Osteocyte (in vitro differentiated cells): ENCODE data around the gene NHERF2. TPM values are rescaled to one million over a fixed set of nuclear protein-coding genes. Genes with fewer than 3 reads are reported as not detected.
A peak's percentile ranks its signal among the peaks of the same experiment; 100 is the strongest.

Source experiments
- DNase-seq: peaks from one replicate; pipeline ENCODE4 v3.0.0; 2021; ENCODE audit warnings: mixed read lengths; ENCODE audit not compliant: unreplicated experiment; ENCODE audit errors: extremely low spot score
- H3K27ac Mint-ChIP-seq: one replicate; pipeline ENCODE4 v1.8.0; 2021; ENCODE audit warnings: mild to moderate bottlenecking, mixed read lengths; ENCODE audit not compliant: unreplicated experiment
- H3K27me3 Mint-ChIP-seq: one replicate; pipeline ENCODE4 v1.8.0; 2021; ENCODE audit warnings: mixed read lengths; ENCODE audit not compliant: unreplicated experiment
- H3K36me3 Mint-ChIP-seq: one replicate; pipeline ENCODE4 v1.8.0; 2021; ENCODE audit warnings: mixed read lengths; ENCODE audit not compliant: unreplicated experiment
- H3K4me1 Mint-ChIP-seq: one replicate; pipeline ENCODE4 v1.8.0; 2021; ENCODE audit warnings: mixed read lengths; ENCODE audit not compliant: unreplicated experiment
- H3K4me3 Mint-ChIP-seq: one replicate; pipeline ENCODE4 v1.8.0; 2021; ENCODE audit warnings: mild to moderate bottlenecking, moderate library complexity, mixed read lengths; ENCODE audit not compliant: unreplicated experiment
- H3K9me3 Mint-ChIP-seq: one replicate; pipeline ENCODE4 v1.8.0; 2021; ENCODE audit warnings: mixed read lengths; ENCODE audit not compliant: unreplicated experiment
- total RNA-seq: library from RNA; stranded (reverse); gene quantifications from 2 replicates; pipeline ENCODE4 v1.2.1, GENCODE V29; 2021
- TF ChIP-seq, protein P1 (sequence below): fragments of 200-600 bp; sonication (generic); IDR thresholded peaks from 2 replicates; pipeline ENCODE4 v1.5.0; 2021; ENCODE audit warnings: antibody characterized with exemption, mild to moderate bottlenecking, moderate library complexity

Gene NHERF2
- total RNA-seq, 1 donor from 2014 or later, result 146 TPM

DNA sequence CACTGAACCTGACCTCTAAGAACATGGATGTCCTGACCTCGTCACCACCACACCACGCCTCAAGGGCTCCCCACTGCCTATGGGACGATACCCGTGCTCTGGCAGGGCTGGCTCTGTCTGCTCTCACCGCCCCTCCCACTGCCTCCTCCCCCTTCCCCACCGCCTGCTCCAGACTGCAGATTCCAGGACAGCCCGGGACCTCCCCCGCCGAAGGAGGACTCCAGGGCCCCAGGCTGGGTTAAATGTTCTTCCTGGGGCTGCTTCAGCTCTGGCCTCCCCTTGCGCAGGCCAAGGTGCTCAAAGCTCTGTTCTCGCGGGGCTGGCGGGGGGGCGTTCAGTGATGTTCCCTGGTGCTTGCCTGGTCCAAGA lies 4.0 kb upstream of the NHERF2 start:
- DNase-seq, result peak; percentile 85
- TF ChIP-seq, protein P1, sequence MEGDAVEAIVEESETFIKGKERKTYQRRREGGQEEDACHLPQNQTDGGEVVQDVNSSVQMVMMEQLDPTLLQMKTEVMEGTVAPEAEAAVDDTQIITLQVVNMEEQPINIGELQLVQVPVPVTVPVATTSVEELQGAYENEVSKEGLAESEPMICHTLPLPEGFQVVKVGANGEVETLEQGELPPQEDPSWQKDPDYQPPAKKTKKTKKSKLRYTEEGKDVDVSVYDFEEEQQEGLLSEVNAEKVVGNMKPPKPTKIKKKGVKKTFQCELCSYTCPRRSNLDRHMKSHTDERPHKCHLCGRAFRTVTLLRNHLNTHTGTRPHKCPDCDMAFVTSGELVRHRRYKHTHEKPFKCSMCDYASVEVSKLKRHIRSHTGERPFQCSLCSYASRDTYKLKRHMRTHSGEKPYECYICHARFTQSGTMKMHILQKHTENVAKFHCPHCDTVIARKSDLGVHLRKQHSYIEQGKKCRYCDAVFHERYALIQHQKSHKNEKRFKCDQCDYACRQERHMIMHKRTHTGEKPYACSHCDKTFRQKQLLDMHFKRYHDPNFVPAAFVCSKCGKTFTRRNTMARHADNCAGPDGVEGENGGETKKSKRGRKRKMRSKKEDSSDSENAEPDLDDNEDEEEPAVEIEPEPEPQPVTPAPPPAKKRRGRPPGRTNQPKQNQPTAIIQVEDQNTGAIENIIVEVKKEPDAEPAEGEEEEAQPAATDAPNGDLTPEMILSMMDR, result no peak
- Mint-ChIP-seq H3K27ac (peak overlapping the region; percentile 44), H3K27me3 (peaks cover 8% of the 10 kb centered on the region), H3K4me1 (peaks cover 28% of the 10 kb centered on the region), H3K4me3 (peak overlapping the region; percentile 67), H3K9me3 (no peaks in the 10 kb centered on the region), H3K36me3 (no peaks in the 10 kb centered on the region)

DNA sequence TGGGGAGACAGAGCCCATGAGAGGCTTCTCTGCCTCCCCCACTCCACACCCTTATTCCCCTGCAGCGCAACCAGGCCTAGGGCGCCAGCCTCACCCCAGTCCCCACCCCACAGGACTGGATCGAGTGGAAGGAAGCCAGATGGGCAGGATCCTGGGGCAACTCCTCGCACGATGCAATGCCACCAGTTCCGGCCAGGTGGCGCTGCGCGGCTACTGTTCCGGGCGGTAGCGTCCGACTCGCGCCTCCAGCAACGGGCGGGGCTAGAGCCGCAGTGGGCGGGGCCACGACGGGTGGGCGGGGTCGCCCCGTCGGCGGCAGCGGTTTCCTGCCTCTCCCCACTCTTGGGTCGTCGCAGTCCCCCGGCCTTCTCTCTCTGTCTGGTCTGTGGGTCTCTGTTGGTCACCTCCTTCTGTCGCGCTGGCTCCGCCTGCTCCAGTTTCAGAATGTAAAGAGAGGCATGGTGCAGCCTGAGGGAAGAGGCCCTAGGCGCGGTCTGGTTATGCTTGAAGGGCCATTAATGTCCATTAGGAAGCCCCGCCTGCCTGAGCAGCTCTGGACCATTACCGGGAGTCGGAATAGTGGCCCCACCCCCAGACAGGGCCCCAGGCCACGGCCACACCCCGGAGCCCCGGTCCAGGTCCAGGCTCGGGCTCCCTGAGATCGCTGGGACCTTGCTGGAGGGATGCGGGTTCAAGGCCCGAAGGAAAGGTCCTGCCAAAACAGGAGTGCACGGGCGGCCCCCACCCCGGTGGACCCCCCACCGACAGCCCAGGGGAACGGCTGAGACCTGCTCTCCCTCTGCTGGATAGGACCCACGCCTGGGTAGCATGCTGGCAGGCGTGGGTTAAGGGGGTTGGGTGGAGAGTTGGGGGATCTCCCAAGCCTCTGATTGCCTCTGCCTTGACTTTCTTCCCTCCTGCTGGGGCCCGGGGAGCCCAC lies 3.3 kb upstream of the NHERF2 start:
- TF ChIP-seq, protein P1, result peak; percentile 97
- peak; percentile 98 for DNase-seq
- Mint-ChIP-seq H3K4me1 (peaks cover 33% of the 10 kb centered on the region), H3K27ac (peak overlapping the region; percentile 79), H3K9me3 (no peaks in the 10 kb centered on the region), H3K4me3 (peak overlapping the region; percentile 67), H3K36me3 (no peaks in the 10 kb centered on the region), H3K27me3 (peaks cover 8% of the 10 kb centered on the region)

DNA sequence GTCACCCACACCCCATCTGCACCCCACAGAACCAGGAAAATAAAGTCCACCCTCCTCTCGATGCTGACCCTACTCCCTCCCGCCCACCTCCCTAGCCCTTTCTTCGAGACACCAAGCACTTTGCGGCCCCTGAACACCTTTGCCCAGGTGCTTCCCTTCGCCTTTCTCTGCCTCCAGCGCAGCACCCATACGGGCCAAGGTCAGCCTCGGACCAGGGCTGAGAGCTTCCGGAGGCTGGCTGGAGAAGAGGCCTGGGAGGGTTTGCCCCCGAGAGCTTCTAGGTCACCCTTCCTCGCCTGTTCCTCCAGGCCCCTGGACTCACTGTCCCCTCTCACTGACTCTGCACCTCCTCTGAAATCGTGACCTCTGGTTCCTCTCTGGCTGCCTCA lies 2.7 kb upstream of the NHERF2 start:
- no peaks in the 10 kb centered on the region for H3K9me3 Mint-ChIP-seq
- peak overlapping the region; percentile 33 for H3K4me3 Mint-ChIP-seq
- DNase-seq, result no peak
- H3K27ac Mint-ChIP-seq, result no peak overlapping the region
- H3K36me3 Mint-ChIP-seq, result no peaks in the 10 kb centered on the region
- H3K27me3 Mint-ChIP-seq, result peaks cover 8% of the 10 kb centered on the region
- TF ChIP-seq, protein P1, result no peak
- H3K4me1 Mint-ChIP-seq, result peaks cover 39% of the 10 kb centered on the region

DNA sequence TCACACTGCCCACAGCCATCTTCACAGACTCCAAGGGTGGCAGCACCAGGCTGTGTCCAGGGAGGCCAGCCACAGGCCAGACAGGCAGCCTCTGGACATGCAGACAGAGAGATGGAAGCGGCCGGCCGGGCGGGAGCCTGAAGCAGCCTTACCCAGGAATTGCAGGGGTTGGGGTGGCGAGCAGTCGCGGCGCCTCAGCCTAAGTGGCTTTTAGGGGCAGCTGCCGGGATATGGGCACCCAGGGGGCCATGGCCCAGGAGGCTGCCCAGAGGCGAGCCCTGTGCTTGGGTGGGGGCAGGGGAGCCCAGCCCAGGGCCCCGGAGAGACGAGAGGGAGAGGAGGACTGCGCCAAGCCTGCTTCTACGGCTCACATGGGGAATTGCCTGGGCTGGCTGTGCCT lies 1.5 kb upstream of the NHERF2 start:
- Mint-ChIP-seq H3K4me3 (no peak overlapping the region), H3K27me3 (peaks cover 8% of the 10 kb centered on the region), H3K9me3 (no peaks in the 10 kb centered on the region), H3K4me1 (peaks cover 48% of the 10 kb centered on the region), H3K36me3 (peaks cover 1% of the 10 kb centered on the region), H3K27ac (no peak overlapping the region)
- no peak for DNase-seq
- TF ChIP-seq, protein P1, result no peak

DNA sequence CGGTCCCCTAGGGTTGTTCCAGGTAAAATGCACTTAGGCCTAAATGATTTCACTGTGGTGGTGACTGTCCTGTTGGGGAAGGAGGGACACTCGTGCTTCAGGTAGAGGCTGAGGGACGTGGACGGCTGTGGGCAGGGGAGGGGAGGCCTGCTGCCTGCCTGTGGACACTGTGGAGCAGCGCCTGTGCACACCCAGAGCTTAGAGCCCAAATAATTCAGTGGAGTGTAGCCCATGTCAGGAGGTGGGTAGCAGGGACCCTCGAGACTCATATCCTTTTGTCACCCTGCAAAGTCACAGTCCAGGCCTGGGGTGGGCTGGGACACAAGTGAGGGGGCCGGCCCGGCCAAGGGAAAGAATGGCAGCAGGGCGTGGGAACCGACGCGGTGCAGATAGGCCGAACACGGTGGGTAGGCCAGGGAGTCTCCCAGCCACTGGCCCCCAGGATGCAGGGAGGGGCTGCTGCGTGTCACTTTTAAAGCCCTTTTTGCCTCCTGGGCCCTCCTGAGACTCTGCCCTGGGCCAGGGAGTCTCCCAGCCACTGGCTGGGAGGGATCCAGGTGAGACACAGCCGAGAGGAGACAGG lies 733 bp upstream of the NHERF2 start:
- H3K9me3 Mint-ChIP-seq, result no peaks in the 10 kb centered on the region
- peaks cover 3% of the 10 kb centered on the region for H3K27me3 Mint-ChIP-seq
- peaks cover 49% of the 10 kb centered on the region for H3K4me1 Mint-ChIP-seq
- H3K27ac Mint-ChIP-seq, result peak overlapping the region; percentile 27
- peaks cover 1% of the 10 kb centered on the region for H3K36me3 Mint-ChIP-seq
- TF ChIP-seq, protein P1, result no peak
- H3K4me3 Mint-ChIP-seq, result peak overlapping the region; percentile 53
- no peak for DNase-seq
